ACC112 (cell line): ENCODE results near the gene MRNIP.
"Not testable (repeated sequence)": the region's sequence is repeated elsewhere in the genome, so short reads cannot be mapped to it uniquely, and the experiment has no call there.

Experiments
- H2AFZ ChIP-seq: fragments of 200-600 bp; sonication (generic); one replicate; pipeline ENCODE4 v1.6.0; 2017; ENCODE audit warnings: antibody characterized with exemption, low read length; ENCODE audit not compliant: unreplicated experiment
- H3K27ac ChIP-seq: fragments of 200-600 bp; sonication (generic); 2 replicates; pipeline ENCODE4 v1.5.1; 2014; ENCODE audit warnings: low read depth, mild to moderate bottlenecking, antibody characterized with exemption, low read length, moderate library complexity
- H3K27me3 ChIP-seq: fragments of 200-600 bp; sonication (generic); 2 replicates; pipeline ENCODE4 v1.6.1; 2014; ENCODE audit warnings: mild to moderate bottlenecking, antibody characterized with exemption, low read length, moderate library complexity, mixed read lengths; ENCODE audit not compliant: insufficient read depth
- H3K36me3 ChIP-seq: fragments of 200-600 bp; sonication (generic); 2 replicates; pipeline ENCODE4 v1.6.1; 2016; ENCODE audit warnings: mild to moderate bottlenecking, antibody characterized with exemption, low read length, moderate library complexity, mixed read lengths; ENCODE audit not compliant: insufficient read depth
- H3K4me1 ChIP-seq: fragments of 200-600 bp; sonication (generic); one replicate; pipeline ENCODE4 v1.6.1; 2016; ENCODE audit warnings: low read length, mixed read lengths; ENCODE audit not compliant: insufficient read depth, unreplicated experiment, control insufficient read depth
- H3K4me3 ChIP-seq: fragments of 200-600 bp; sonication (generic); 2 replicates; pipeline ENCODE4 v1.5.1; 2014; ENCODE audit warnings: mild to moderate bottlenecking, low read depth, low read length
- H3K79me2 ChIP-seq: fragments of 200-600 bp; sonication (generic); one replicate; pipeline ENCODE4 v1.6.0; 2016; ENCODE audit warnings: low read length; ENCODE audit not compliant: control insufficient read depth, unreplicated experiment, insufficient read depth

Gene MRNIP

GRCh38 chr5:179875741-179876609, 17.4 kb upstream of the MRNIP start:
- H2AFZ ChIP-seq, result no peak overlapping the region
- peaks cover 9% of the 10 kb centered on the region for H3K4me1 ChIP-seq
- H3K79me2 ChIP-seq, result no peaks in the 10 kb centered on the region
- no peak overlapping the region for H3K27ac ChIP-seq
- H3K36me3 ChIP-seq, result no peaks in the 10 kb centered on the region
- H3K4me3 ChIP-seq, result no peak overlapping the region
- H3K27me3 ChIP-seq, result no peaks in the 10 kb centered on the region

GRCh38 chr5:179874536-179875292, 16.1 kb upstream of the MRNIP start:
- Histone ChIP-seq H3K4me1 (peaks cover 9% of the 10 kb centered on the region), H3K27ac (no peak overlapping the region), H3K27me3 (no peaks in the 10 kb centered on the region), H3K4me3 (no peak overlapping the region), H3K79me2 (no peaks in the 10 kb centered on the region), H3K36me3 (peaks cover 3% of the 10 kb centered on the region; the same call in 1 of the 2 replicates), H2AFZ (no peak overlapping the region)

GRCh38 chr5:179874136-179874535, 15.5 kb upstream of the MRNIP start:
- Histone ChIP-seq H3K79me2 (no peaks in the 10 kb centered on the region), H3K27me3 (no peaks in the 10 kb centered on the region), H3K36me3 (peaks cover 3% of the 10 kb centered on the region; the same call in 1 of the 2 replicates), H3K27ac (no peak overlapping the region), H3K4me1 (peaks cover 9% of the 10 kb centered on the region), H3K4me3 (no peak overlapping the region), H2AFZ (no peak overlapping the region)

GRCh38 chr5:179873588-179874110, 15.0 kb upstream of the MRNIP start:
- Histone ChIP-seq H3K27ac (no peak overlapping the region), H2AFZ (no peak overlapping the region), H3K79me2 (no peaks in the 10 kb centered on the region), H3K36me3 (peaks cover 3% of the 10 kb centered on the region; the same call in 1 of the 2 replicates), H3K27me3 (no peaks in the 10 kb centered on the region), H3K4me1 (peaks cover 7% of the 10 kb centered on the region), H3K4me3 (no peak overlapping the region)

- peaks cover under 1% of the 10 kb centered on the region for H3K4me1 ChIP-seq
- H2AFZ ChIP-seq, result no peak overlapping the region
- no peak overlapping the region for H3K4me3 ChIP-seq
- H3K27ac ChIP-seq, result no peak overlapping the region
- H3K36me3 ChIP-seq, result peaks cover 3% of the 10 kb centered on the region; the same call in 1 of the 2 replicates
- H3K27me3 ChIP-seq, result no peaks in the 10 kb centered on the region
- no peaks in the 10 kb centered on the region for H3K79me2 ChIP-seq
Observed at GRCh38 chr5:179872828-179873575, 14.4 kb upstream of the MRNIP start.

GRCh38 chr5:179872055-179872827, 13.6 kb upstream of the MRNIP start:
- Histone ChIP-seq H3K79me2 (no peaks in the 10 kb centered on the region), H3K27ac (no peak overlapping the region), H3K27me3 (no peaks in the 10 kb centered on the region), H2AFZ (no peak overlapping the region), H3K4me3 (no peak overlapping the region), H3K4me1 (no peaks in the 10 kb centered on the region), H3K36me3 (peaks cover 3% of the 10 kb centered on the region; the same call in 1 of the 2 replicates)

GRCh38 chr5:179871533-179871932, 12.9 kb upstream of the MRNIP start:
- H3K36me3 ChIP-seq, H3K27me3 ChIP-seq, H3K4me3 ChIP-seq, H3K79me2 ChIP-seq, H3K27ac ChIP-seq, H2AFZ ChIP-seq, H3K4me1 ChIP-seq: not testable (repeated sequence)

- peaks cover 3% of the 10 kb centered on the region; the same call in 1 of the 2 replicates for H3K36me3 ChIP-seq
Observed at GRCh38 chr5:179870952-179871351, 12.3 kb upstream of the MRNIP start.

GRCh38 chr5:179870403-179870903, 11.8 kb upstream of the MRNIP start:
- H3K36me3 ChIP-seq, result peaks cover 3% of the 10 kb centered on the region; the same call in 1 of the 2 replicates

More at GRCh38 chr5:179870952-179871351, 12.3 kb upstream of the MRNIP start:
- H2AFZ ChIP-seq, result no peak overlapping the region
- H3K79me2 ChIP-seq, result no peaks in the 10 kb centered on the region
- H3K4me1 ChIP-seq, result no peaks in the 10 kb centered on the region
- H3K27ac ChIP-seq, result no peak overlapping the region
- H3K27me3 ChIP-seq, result no peaks in the 10 kb centered on the region
- no peak overlapping the region for H3K4me3 ChIP-seq

More at GRCh38 chr5:179870403-179870903, 11.8 kb upstream of the MRNIP start:
- Histone ChIP-seq H3K27ac (no peak overlapping the region), H2AFZ (no peak overlapping the region), H3K4me3 (no peak overlapping the region), H3K4me1 (no peaks in the 10 kb centered on the region), H3K79me2 (no peaks in the 10 kb centered on the region), H3K27me3 (no peaks in the 10 kb centered on the region)
